GM12874 (cell line): ENCODE measurements around the gene CPSF2.

Experiments
- CTCF ChIP-seq: IDR thresholded peaks from 2 replicates; pipeline ENCODE4 v1.5.1; 2011; ENCODE audit warnings: low read depth, mild to moderate bottlenecking, control low read depth, low read length, moderate library complexity; ENCODE audit not compliant: insufficient read depth

The CPSF2 gene

GRCh38 chr14:92160619-92161018 is 38.9 kb downstream of the CPSF2 start:
- TF ChIP-seq CTCF = no peak

- TF ChIP-seq CTCF = no peak
Measured at GRCh38 chr14:92161521-92161920, 39.8 kb downstream of the CPSF2 start.

GRCh38 chr14:92164958-92165357 is 43.2 kb downstream of the CPSF2 start:
- no peak for TF ChIP-seq CTCF

GRCh38 chr14:92173668-92174067 is 51.9 kb downstream of the CPSF2 start:
- TF ChIP-seq CTCF = no peak

GRCh38 chr14:92175811-92176210 is 54.0 kb downstream of the CPSF2 start:
- no peak for TF ChIP-seq CTCF

GRCh38 chr14:92176476-92176875 is 54.7 kb downstream of the CPSF2 start:
- no peak for TF ChIP-seq CTCF

- TF ChIP-seq CTCF = no peak
Measured at GRCh38 chr14:92185559-92185958, 63.8 kb downstream of the CPSF2 start.

- no peak for TF ChIP-seq CTCF
Measured at GRCh38 chr14:92190768-92191167, 69.0 kb downstream of the CPSF2 start.
